ENCODE results near the gene KDM7A.

DNA sequence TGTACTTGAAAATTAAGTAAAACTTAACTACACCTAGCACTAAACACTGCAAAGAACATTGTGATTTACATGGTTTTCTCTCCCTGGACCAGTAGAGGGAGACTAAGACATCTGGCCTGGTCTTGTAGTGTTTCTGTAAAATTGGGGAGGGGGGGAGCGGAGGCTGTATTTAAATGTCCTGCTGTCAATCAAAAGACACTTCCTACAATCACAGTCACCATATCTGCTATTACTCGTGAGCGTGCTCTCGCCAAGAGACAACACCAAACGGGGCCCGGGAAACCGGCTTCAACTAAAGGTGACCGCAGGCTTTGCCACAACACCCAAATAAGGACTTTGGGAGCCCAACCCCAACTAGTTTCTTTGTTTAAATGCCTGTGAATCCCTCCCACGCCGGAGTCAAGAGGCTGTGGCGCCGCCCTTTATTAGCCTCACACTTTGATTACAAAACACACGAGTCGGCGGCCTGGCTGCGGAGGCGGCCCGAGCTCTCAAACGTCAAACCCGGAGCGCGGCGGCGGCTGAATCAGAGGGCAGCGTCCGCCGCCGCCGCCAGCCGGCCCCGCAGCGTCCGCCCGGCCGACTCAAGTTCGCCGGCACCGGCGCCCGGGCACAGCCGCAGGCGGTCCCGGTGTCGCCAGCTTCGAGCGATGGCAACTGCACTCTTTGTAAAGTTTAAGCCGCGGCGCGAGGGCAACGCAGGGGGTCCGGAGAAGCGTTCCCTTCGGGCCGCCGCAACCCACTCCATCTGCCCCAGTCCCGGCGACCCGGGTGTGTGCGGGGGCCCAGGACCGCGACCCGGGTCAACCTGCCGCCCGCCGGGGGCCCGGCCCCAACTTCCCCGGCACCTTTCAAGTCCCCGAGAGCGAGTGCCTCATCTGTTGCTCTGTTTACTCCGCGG lies 1.3 kb downstream of the KDM7A start:
- TF ChIP-seq CTCF (IDR thresholded peaks at IDR 0.05) (peak; percentile 68 to 78 (median 72)), POLR2A (IDR thresholded peaks at IDR 0.05) (peak; percentile 79), EP300 (IDR thresholded peaks at IDR 0.05) (no peak)

Measured in ovary (tissue), 3 donors.